Measurements from ENCODE around the gene ASTN2. TPM values are rescaled to one million over a fixed set of nuclear protein-coding genes. Genes with fewer than 3 reads are reported as not detected.

The ASTN2 gene
- total RNA-seq, 2 donors from 2014 or later: 2.2 to 5.1 TPM

DNA sequence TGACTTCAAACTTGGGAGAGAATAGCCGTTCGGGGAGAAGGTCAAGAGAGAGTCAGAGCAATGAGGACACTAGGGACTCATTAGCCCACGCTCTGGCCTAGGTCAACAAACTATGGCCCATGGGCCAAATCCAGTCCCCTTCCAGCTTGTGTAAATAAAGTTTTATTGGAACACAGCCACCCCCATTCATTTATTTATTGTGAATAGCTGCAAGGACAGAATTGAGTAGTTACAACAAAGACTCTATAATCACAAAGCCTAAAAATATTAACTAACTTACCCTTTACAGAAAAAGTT lies 760.9 kb downstream of the ASTN2 start:
- H3K4me1 Mint-ChIP-seq (ENCODE audit: low read depth in 2 of 2): no peaks in the 10 kb centered on the region
- no peaks in the 10 kb centered on the region for H3K9me3 Mint-ChIP-seq
- H3K36me3 Mint-ChIP-seq: no peaks in the 10 kb centered on the region
- DNase-seq (ENCODE audit: low spot score): no peak
- H3K4me3 Mint-ChIP-seq: no peak overlapping the region
- no peaks in the 10 kb centered on the region for H3K27me3 Mint-ChIP-seq
- no peak overlapping the region for H3K27ac Mint-ChIP-seq
- ATAC-seq: no peak

DNA sequence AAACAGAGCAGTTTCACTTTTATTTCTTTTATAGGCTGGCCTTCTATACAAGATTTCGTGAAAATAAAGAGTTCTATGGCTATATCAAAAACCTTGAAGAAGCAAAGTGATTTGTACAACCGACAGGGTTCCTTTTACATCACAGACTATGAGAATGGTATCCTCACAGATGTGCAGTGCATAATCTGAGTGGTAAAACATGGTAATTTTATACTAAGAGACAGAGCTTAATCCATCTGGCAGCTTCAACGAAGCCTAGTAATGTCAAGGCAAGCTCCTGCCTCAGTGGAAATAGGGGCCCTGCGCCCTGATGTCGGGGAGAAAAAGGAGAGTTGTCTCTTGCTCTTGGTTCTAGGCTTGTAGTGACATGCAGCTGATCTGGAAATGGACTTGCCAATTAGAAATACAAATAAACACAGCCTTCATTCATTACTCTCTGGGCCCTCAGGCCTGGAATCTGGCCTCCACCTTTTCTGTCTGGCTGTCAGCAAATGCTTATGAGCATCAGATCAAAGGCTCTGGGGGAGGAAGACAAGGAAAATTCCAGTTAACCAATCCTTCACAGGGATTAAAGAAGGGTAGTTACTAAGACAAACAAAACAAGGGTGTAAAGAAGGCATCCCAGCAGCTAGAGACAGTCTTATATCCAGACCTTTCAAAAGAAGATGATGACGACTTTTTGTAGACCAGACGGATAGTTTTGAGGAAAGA lies 761.4 kb downstream of the ASTN2 start:
- H3K27me3 Mint-ChIP-seq: no peaks in the 10 kb centered on the region
- no peak overlapping the region for H3K4me3 Mint-ChIP-seq
- no peak for ATAC-seq
- H3K9me3 Mint-ChIP-seq: no peaks in the 10 kb centered on the region
- H3K4me1 Mint-ChIP-seq (ENCODE audit: low read depth in 2 of 2): no peaks in the 10 kb centered on the region
- no peaks in the 10 kb centered on the region for H3K36me3 Mint-ChIP-seq
- H3K27ac Mint-ChIP-seq: no peak overlapping the region
- no peak for DNase-seq (ENCODE audit: low spot score)

DNA sequence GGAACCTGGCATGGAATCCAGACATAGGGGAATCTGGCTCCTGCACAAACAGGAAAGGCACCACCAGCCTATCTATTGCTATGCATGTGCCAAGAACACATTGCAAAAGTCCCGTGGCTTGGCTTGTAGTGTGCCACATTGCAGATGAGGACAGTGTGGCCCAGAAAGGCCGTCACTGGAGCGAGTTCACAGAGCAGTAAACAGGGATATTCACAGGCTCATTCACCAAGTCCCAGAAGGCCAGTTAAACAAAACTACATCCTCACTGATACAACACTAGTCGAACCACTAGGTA lies 767.4 kb downstream of the ASTN2 start:
- no peak for ATAC-seq
- Mint-ChIP-seq H3K4me1 (ENCODE audit: low read depth in 2 of 2) (no peaks in the 10 kb centered on the region), H3K36me3 (no peaks in the 10 kb centered on the region), H3K4me3 (no peak overlapping the region), H3K27ac (no peak overlapping the region), H3K9me3 (no peaks in the 10 kb centered on the region), H3K27me3 (no peaks in the 10 kb centered on the region)
- no peak for DNase-seq (ENCODE audit: low spot score)

DNA sequence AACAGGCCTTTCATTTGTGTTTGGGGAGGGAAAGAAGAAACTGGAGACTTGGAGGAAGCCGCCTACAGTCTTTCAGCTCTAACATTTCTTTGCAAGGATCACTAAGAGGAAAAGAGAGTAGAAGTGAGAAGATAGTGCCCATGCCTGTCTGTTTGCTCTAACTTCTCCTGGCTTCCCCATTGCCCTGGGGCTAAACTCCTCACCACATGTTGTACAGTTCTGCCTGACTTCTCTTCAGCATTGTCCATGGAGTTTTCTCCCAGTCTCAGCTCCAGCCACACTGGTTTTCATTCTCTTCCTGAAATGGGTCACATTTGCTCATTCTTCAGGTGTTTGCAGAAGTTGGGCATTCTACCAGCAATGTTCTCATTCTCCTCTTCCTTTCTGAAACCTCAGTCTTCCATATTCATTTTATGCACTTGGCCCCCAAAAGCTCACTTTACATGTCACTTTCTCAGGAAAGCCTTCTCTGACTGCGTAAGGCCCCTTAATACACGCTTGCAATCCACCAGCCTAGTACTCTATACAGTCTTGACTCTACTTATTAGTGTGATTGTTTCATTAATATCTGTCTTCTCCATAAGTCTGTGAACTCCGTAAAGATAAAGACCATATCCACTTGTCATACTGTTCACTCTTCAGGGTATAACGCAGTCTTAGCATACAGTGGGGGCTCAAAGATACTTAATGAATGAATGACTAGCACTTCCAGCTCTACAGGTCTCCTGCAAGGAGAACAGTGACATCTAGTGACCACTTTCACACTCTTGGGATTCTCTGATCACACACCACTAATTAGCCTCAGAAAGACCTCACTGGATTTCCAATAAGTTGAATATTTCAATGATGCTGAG lies 768.0 kb downstream of the ASTN2 start:
- Mint-ChIP-seq H3K36me3 (no peaks in the 10 kb centered on the region), H3K4me1 (ENCODE audit: low read depth in 2 of 2) (no peaks in the 10 kb centered on the region), H3K4me3 (no peak overlapping the region), H3K9me3 (no peaks in the 10 kb centered on the region), H3K27ac (no peak overlapping the region), H3K27me3 (no peaks in the 10 kb centered on the region)
- DNase-seq (ENCODE audit: low spot score) (no peak), ATAC-seq (peak in 1 of 2 donors; percentile 41)

DNA sequence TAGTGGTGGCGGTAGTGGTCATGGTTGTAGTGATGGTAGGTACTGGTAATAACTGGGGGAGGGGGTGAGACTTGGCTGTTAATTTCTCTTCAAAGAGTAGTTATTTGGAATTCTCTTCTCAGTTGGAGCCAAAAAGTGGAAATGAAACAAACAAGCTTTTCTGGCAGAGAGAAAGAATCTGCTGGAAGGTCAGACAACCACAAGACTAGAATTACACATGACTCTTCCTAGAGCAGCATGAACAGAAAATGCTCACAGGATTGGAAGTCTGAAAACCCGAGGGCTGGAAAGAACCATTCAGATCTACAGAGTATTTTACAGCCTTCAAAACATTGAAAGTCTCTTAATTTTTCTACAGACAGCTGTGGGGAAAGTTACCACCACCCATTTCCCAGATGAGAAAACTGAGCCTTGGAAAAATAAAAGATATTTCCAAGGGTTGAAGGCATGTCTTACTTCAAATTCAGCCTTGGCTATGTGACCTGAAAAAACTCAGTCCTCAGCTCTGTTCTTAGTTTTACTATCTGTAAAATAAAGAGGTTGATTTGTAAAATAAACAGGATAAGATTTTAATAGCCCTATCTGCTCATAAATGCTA lies 770.7 kb downstream of the ASTN2 start:
- ATAC-seq (no peak), DNase-seq (ENCODE audit: low spot score) (no peak)
- no peaks in the 10 kb centered on the region for H3K4me1 Mint-ChIP-seq (ENCODE audit: low read depth in 2 of 2)
- H3K27ac Mint-ChIP-seq: no peak overlapping the region
- H3K27me3 Mint-ChIP-seq: no peaks in the 10 kb centered on the region
- H3K9me3 Mint-ChIP-seq: no peaks in the 10 kb centered on the region
- H3K36me3 Mint-ChIP-seq: peaks cover 5% of the 10 kb centered on the region
- no peak overlapping the region for H3K4me3 Mint-ChIP-seq

DNA sequence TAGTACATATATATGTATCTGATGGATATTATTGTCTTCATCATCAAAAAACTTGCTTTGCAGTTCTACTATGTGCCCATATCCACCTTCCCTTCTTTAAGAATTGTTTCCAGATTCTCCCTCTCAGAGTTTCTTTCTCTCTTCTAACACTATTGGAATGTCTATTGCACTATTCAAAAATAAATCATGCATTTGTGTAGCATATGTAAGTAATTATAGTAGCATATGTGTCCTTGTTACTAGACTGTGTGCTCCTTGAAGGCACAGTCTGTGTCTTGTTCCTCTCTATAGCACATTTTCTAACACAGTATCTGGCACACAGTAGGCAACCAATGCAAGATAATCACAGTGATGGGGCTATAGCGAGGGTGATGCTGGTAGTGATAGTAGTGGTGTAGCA lies 771.2 kb downstream of the ASTN2 start:
- Mint-ChIP-seq H3K27ac (no peak overlapping the region), H3K36me3 (peaks cover 5% of the 10 kb centered on the region), H3K4me3 (no peak overlapping the region), H3K4me1 (ENCODE audit: low read depth in 2 of 2) (no peaks in the 10 kb centered on the region), H3K9me3 (no peaks in the 10 kb centered on the region), H3K27me3 (no peaks in the 10 kb centered on the region)
- no peak for ATAC-seq
- no peak for DNase-seq (ENCODE audit: low spot score)

DNA sequence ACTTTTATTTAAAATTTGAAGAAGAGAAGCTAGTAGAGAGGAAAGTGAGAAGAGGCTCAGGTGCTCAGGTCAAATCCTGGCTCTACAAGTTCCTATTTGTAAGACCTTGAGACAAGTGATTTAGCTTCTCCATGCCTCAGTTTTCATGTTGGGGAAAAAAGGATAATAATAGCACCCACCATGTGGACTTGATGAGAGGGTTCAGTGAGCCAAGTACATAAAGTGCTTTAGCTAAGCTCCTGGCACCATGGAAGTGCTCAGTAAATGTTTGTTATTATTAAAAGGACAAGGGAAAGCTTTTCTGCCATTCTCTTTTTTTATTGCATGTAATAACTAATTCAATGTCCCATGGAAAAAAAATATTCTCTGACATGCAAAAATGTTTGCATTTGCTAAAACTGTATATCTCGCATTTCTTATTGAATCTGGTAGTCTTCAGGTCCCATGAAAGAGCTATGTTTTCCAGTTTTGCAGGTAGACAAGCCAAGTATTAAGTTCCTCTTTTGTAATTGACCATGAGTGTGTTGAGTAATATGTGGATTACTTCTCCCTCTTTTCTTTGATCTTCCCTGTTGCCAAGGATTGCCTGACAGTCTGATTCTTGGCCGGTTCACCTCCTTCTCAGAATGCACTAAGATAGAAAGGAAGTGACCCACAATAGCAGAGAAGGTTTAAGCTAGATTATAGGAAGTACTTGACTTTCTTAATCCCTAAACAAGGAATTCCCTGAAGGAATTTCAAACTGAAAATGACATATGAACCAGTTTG lies 773.4 kb downstream of the ASTN2 start:
- no peaks in the 10 kb centered on the region for H3K9me3 Mint-ChIP-seq
- no peak for ATAC-seq
- no peaks in the 10 kb centered on the region for H3K27me3 Mint-ChIP-seq
- DNase-seq (ENCODE audit: low spot score): no peak
- H3K36me3 Mint-ChIP-seq: peaks cover 5% of the 10 kb centered on the region
- no peak overlapping the region for H3K4me3 Mint-ChIP-seq
- no peaks in the 10 kb centered on the region for H3K4me1 Mint-ChIP-seq (ENCODE audit: low read depth in 2 of 2)
- H3K27ac Mint-ChIP-seq: no peak overlapping the region

DNA sequence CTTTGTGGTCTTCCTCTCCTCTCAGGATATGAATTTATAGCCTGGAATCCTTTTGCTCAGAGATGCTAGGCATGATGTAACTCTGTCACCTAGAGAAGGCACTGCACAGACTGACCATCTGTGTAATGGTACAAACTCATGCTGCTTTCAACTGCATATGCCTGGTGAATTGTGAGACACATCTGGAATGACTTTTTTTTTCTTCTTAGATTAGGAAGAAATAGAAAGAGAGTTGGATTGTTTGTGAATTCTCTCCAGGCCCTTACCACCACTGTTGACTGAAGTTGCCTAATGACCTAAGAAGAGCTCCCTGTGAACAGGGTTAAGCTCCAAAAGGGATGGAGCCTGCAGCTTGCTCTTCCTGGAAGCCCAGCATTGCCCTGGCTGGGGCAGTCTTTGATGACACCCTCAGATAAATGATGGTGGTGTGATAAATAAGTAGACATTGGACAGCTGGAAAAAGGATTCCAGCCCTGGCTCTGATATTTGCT lies 775.6 kb downstream of the ASTN2 start:
- Mint-ChIP-seq H3K9me3 (no peaks in the 10 kb centered on the region), H3K4me3 (no peak overlapping the region)
- no peak for DNase-seq (ENCODE audit: low spot score)

DNA sequence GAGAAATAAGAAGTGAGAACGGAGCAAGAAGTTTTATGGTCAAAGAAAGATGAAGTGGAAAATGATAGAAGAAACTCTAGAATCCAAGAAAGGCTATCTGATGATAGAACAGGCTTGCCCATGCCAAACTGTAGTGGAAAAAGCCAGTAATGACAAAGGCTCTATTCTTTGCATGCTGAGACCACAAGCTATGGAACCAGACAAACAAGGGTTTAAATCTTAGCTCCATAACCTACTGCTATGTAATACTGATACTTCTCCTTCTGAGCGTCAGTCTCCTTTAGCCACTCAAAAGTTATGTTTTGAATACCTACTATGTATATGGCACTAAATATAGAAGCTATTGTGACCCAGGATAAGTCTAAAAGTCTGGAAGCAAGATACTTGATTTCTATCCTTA lies 778.9 kb downstream of the ASTN2 start:
- ATAC-seq (no peak), DNase-seq (ENCODE audit: low spot score) (no peak)
- Mint-ChIP-seq H3K27me3 (no peaks in the 10 kb centered on the region), H3K4me3 (no peak overlapping the region), H3K4me1 (ENCODE audit: low read depth in 2 of 2) (no peaks in the 10 kb centered on the region), H3K9me3 (no peaks in the 10 kb centered on the region), H3K27ac (no peak overlapping the region), H3K36me3 (peaks cover 5% of the 10 kb centered on the region)

More for the DNA sequence above, 775.6 kb downstream of the ASTN2 start:
- H3K36me3 Mint-ChIP-seq: peaks cover 5% of the 10 kb centered on the region
- no peak for ATAC-seq
- no peak overlapping the region for H3K27ac Mint-ChIP-seq
- H3K4me1 Mint-ChIP-seq (ENCODE audit: low read depth in 2 of 2): no peaks in the 10 kb centered on the region
- no peaks in the 10 kb centered on the region for H3K27me3 Mint-ChIP-seq

DNA sequence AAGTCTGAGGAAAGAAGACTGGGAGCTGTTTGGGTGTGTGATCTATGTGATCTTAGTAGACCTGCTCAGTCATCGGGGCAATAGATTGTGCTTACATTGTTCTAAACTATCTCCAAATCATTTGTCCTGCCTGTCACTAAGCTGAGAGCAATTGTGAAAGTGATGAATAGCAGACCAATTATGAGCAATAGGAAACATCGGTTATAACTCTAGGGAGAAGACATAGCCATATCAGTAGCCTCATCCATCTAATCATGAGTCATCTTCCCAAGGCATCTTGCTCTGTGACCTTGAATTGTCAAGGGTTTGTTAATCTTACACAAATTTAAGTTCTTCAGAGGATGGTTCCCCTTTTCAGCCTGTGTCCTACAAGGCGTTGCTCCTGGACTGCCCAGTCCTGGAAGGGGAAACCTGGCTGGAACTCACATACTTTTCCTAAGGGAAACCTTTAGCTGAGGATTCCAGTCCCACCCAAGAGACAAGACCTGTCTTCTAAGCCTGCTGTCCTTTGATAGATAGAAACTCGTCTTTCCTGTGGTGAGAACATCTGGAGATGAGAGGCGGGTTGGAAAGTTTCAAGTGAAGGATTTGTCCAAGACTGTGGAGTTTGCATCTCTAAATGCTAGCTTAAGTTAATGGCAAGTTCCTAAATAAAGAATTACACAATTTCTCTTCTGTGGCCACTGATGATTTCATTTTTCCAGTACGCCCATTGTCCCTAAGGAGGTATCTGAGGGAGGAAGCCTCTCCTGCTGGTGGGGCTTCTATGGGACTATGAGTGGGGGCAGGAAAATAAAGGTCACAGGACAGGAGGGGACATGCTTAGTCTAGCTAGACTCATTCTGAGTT lies 781.6 kb downstream of the ASTN2 start:
- no peak overlapping the region for H3K27ac Mint-ChIP-seq
- DNase-seq (ENCODE audit: low spot score): no peak
- no peaks in the 10 kb centered on the region for H3K27me3 Mint-ChIP-seq
- H3K4me1 Mint-ChIP-seq (ENCODE audit: low read depth in 2 of 2): no peaks in the 10 kb centered on the region
- ATAC-seq: no peak
- no peaks in the 10 kb centered on the region for H3K9me3 Mint-ChIP-seq
- no peaks in the 10 kb centered on the region for H3K36me3 Mint-ChIP-seq
- no peak overlapping the region for H3K4me3 Mint-ChIP-seq

DNA sequence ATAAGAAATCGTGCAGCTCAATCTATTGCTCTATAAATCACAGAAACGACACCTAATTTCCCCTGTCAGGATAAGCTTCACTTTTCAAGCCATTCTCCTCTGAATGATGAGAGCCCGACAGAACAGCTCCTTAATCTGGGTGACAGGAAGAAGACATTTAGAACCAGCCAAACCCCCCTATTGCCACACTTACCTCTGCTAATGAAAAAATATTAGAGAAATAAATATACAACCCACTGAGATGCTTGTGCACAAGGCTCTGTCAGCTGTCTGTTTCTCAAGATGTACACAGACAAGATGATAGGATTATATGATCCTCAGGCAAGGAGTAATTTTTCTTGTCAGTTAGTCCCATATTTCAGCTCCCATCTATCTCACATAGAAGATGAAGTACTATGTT lies 785.2 kb downstream of the ASTN2 start:
- ATAC-seq (no peak), DNase-seq (ENCODE audit: low spot score) (no peak)
- no peak overlapping the region for H3K27ac Mint-ChIP-seq
- H3K36me3 Mint-ChIP-seq: no peaks in the 10 kb centered on the region
- no peaks in the 10 kb centered on the region for H3K27me3 Mint-ChIP-seq
- H3K4me3 Mint-ChIP-seq: no peak overlapping the region
- H3K4me1 Mint-ChIP-seq (ENCODE audit: low read depth in 2 of 2): no peaks in the 10 kb centered on the region
- no peaks in the 10 kb centered on the region for H3K9me3 Mint-ChIP-seq

DNA sequence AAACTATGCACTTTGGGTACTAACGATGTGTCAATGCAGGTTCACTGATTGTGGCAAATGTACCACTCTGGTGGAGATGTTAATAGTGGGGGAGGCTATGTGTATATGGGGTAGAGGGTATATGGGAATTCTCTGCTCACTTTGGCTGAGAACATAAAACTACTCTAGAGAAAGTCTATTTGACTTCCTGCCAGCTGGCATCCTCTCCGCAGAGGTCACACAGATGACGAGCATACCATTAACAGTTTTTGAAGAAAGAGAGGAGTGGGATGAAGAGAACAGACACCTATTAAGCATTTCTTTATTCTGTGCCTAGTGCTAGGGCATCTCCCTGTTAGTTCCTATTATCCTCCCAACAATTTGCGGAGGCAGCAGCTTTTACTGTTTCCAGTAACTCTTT lies 786.1 kb downstream of the ASTN2 start:
- H3K4me3 Mint-ChIP-seq: no peak overlapping the region
- DNase-seq (ENCODE audit: low spot score): no peak
- H3K36me3 Mint-ChIP-seq: no peaks in the 10 kb centered on the region
- ATAC-seq: no peak
- no peaks in the 10 kb centered on the region for H3K9me3 Mint-ChIP-seq
- H3K27me3 Mint-ChIP-seq: no peaks in the 10 kb centered on the region
- H3K27ac Mint-ChIP-seq: no peak overlapping the region
- no peaks in the 10 kb centered on the region for H3K4me1 Mint-ChIP-seq (ENCODE audit: low read depth in 2 of 2)

DNA sequence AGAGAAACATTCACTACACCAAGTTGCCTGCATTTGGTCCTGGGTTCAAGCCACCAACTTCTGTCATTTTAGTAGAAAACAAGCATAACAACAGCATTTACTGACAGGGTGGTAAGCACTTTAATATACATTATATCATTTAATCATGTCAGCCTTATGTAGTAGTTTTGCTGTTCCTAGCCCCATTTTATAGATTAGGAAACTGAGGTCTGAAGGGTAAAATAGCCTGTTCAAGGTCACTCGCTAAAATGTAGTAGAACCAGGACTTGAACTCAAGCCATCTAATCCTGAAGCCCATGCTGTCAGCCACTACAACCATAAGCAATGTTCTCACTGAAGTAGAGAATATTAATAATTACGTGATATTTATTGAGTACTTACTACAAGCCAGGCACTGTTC lies 787.4 kb downstream of the ASTN2 start:
- ATAC-seq: no peak
- DNase-seq (ENCODE audit: low spot score): no peak
- Mint-ChIP-seq H3K4me1 (ENCODE audit: low read depth in 2 of 2) (no peaks in the 10 kb centered on the region), H3K9me3 (no peaks in the 10 kb centered on the region), H3K36me3 (no peaks in the 10 kb centered on the region), H3K27ac (no peak overlapping the region), H3K27me3 (no peaks in the 10 kb centered on the region), H3K4me3 (no peak overlapping the region)
